PFSK-1 (cell line): ENCODE measurements around the gene LIN9.

Experiments used
- REST ChIP-seq, 2 experiments: IDR thresholded peaks; 2 replicates each; pipeline versions ENCODE4 v1.6.1 to v1.8.0; 2011 to 2012; ENCODE audit warnings: low read depth in 2 of 2, low read length in 2 of 2, control low read depth in 1 of 2, inconsistent platforms in 1 of 2, mild to moderate bottlenecking in 1 of 2, moderate library complexity in 1 of 2; ENCODE audit not compliant: insufficient read depth in 1 of 2
- SIN3A ChIP-seq: IDR thresholded peaks from 2 replicates; pipeline ENCODE4 v1.6.1; 2012; ENCODE audit warnings: mild to moderate bottlenecking, low read length, moderate library complexity, borderline replicate concordance; ENCODE audit not compliant: insufficient read depth
- TAF1 ChIP-seq: IDR thresholded peaks from 2 replicates; pipeline ENCODE4 v1.6.1; 2012; ENCODE audit warnings: low read length, control low read depth, borderline replicate concordance; ENCODE audit not compliant: insufficient read depth

- TF ChIP-seq REST (IDR thresholded peaks at IDR 0.05; ENCODE audit: insufficient read depth in 1 of 2, low read depth in 2 of 2, low read length in 2 of 2) (no peak), TAF1 (no peak), SIN3A (no peak)
These were observed 85.1 kb downstream of the LIN9 start for GRCh38 chr1:226223786-226224244.
